PFSK-1 (cell line): ENCODE results near the gene KRTAP23-1.

ENCODE experiments used
- FOXP2 ChIP-seq: optimal IDR thresholded peaks from 2 replicates; pipeline ENCODE3; 2011; ENCODE audit warnings: borderline replicate concordance, control low read depth, inconsistent platforms; ENCODE audit not compliant: insufficient read depth; ENCODE audit errors: extremely low read length, extremely low read depth
- POLR2AphosphoS5 ChIP-seq: IDR thresholded peaks from 2 replicates; pipeline ENCODE4 v1.6.1; 2012; ENCODE audit warnings: low read depth, mild to moderate bottlenecking, control low read depth, low read length, moderate library complexity
- SIN3A ChIP-seq: IDR thresholded peaks from 2 replicates; pipeline ENCODE4 v1.6.1; 2012; ENCODE audit warnings: mild to moderate bottlenecking, low read length, moderate library complexity, borderline replicate concordance; ENCODE audit not compliant: insufficient read depth
- TAF1 ChIP-seq: IDR thresholded peaks from 2 replicates; pipeline ENCODE4 v1.6.1; 2012; ENCODE audit warnings: low read length, control low read depth, borderline replicate concordance; ENCODE audit not compliant: insufficient read depth
- TF ChIP-seq, protein P1 (sequence below), 2 experiments: IDR thresholded peaks; 2 replicates each; pipeline versions ENCODE4 v1.6.1 to v1.8.0; 2011 to 2012; ENCODE audit warnings: low read depth in 2 of 2, low read length in 2 of 2, control low read depth in 1 of 2, inconsistent platforms in 1 of 2, mild to moderate bottlenecking in 1 of 2, moderate library complexity in 1 of 2; ENCODE audit not compliant: insufficient read depth in 1 of 2

The KRTAP23-1 gene

DNA sequence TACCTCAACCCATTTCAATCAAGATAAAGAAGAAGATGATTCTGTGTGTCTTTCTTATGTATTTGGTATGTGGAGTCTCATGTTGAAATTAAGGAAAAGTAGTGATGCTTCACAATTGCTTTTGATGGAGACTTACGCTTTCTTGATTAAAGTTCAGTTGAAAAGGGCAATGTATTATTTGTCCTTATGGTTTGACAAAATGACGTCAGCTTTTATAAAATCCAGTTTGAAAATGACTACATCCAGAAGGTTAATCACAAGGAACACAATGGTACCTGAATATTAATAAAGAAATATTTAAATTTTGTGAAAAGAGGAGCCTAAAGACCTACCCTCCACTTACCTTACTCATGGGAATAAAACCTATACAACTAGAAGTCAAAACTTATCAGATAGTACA, 32.7 kb downstream of the KRTAP23-1 start:
- TF ChIP-seq TAF1: no peak
- TF ChIP-seq POLR2AphosphoS5: no peak
- TF ChIP-seq, protein P1, sequence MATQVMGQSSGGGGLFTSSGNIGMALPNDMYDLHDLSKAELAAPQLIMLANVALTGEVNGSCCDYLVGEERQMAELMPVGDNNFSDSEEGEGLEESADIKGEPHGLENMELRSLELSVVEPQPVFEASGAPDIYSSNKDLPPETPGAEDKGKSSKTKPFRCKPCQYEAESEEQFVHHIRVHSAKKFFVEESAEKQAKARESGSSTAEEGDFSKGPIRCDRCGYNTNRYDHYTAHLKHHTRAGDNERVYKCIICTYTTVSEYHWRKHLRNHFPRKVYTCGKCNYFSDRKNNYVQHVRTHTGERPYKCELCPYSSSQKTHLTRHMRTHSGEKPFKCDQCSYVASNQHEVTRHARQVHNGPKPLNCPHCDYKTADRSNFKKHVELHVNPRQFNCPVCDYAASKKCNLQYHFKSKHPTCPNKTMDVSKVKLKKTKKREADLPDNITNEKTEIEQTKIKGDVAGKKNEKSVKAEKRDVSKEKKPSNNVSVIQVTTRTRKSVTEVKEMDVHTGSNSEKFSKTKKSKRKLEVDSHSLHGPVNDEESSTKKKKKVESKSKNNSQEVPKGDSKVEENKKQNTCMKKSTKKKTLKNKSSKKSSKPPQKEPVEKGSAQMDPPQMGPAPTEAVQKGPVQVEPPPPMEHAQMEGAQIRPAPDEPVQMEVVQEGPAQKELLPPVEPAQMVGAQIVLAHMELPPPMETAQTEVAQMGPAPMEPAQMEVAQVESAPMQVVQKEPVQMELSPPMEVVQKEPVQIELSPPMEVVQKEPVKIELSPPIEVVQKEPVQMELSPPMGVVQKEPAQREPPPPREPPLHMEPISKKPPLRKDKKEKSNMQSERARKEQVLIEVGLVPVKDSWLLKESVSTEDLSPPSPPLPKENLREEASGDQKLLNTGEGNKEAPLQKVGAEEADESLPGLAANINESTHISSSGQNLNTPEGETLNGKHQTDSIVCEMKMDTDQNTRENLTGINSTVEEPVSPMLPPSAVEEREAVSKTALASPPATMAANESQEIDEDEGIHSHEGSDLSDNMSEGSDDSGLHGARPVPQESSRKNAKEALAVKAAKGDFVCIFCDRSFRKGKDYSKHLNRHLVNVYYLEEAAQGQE (IDR thresholded peaks at IDR 0.05; ENCODE audit: insufficient read depth in 1 of 2, low read depth in 2 of 2, low read length in 2 of 2): no peak
- TF ChIP-seq SIN3A: no peak
- no peak for TF ChIP-seq FOXP2

DNA sequence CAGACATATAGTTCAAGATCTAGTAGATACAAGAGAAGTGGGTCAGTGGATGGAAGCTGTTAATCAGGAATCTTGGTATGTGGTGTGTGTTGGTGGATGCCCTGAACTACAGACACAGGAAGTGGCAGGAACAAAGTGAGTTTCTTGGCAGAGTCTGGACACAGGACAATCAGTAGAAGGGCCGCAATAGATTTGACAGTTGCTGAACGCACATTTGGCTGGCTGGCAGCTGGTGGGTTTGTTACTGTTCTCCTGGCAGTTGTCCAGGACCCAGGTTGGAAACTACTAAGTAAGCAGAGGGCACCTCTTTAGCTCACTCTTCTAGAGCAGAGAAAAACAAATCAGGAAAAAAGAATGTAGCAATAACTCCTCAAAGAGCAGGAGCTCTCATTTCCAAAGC, 41.5 kb downstream of the KRTAP23-1 start:
- TF ChIP-seq FOXP2 (no peak), POLR2AphosphoS5 (no peak), SIN3A (no peak), TAF1 (no peak)
- TF ChIP-seq, protein P1 (IDR thresholded peaks at IDR 0.05; ENCODE audit: insufficient read depth in 1 of 2, low read depth in 2 of 2, low read length in 2 of 2): no peak

DNA sequence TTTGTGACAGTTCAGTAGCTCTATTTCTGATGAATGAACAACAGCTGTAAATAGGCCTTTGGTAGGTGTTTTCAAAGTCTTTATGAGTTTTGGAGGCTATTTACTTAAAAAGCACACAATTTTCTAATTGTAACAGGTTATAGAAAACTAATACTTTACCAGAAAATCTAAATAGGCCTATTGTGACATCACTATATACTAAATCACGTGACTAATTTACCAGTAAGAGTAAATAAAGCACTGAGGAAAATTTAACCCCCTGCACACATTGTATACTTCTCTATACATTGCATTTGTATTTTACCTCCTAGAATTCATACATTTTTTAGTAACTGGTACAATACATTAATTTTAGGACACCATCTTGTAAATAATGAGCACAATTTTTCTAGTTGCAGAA, 43.3 kb downstream of the KRTAP23-1 start:
- TF ChIP-seq POLR2AphosphoS5 (no peak), TAF1 (no peak), SIN3A (no peak), FOXP2 (no peak)
- TF ChIP-seq, protein P1 (IDR thresholded peaks at IDR 0.05; ENCODE audit: insufficient read depth in 1 of 2, low read depth in 2 of 2, low read length in 2 of 2): no peak
